MCF 10A (cell line): ENCODE measurements around the gene ELMO3. TPM values are rescaled to one million over a fixed set of nuclear protein-coding genes. Genes with fewer than 3 reads are reported as not detected.
A peak's percentile ranks its signal among the peaks of the same experiment; 100 is the strongest.

Experiments used
- BruUV-seq: library from RNA; stranded (reverse); fragments of 400-500 nt; replicated peaks from 2 replicates; lab custom pipeline; 2021; lab: Mats Ljungman, UMichigan
- CTCF ChIA-PET: fragments of 300-600 bp; sonication (Branson Sonifier 250); formaldehyde crosslinking; extraction: SDS; loops from one replicate; lab custom pipeline; 2021; ENCODE audit warnings: antibody characterized with exemption, inconsistent platforms; lab: Yijun Ruan, JAX
- POLR2A ChIA-PET: fragments of 300-600, 350-650 bp; sonication (Branson Sonifier 250); formaldehyde crosslinking; extraction: SDS; loops from one replicate; lab custom pipeline; 2020; ENCODE audit warnings: antibody characterized with exemption, inconsistent platforms; lab: Yijun Ruan, JAX
- DNase-seq: peaks from one replicate; pipeline ENCODE4 v3.0.0-alpha.2; 2018; ENCODE audit not compliant: unreplicated experiment
- H3K27ac Mint-ChIP-seq: one replicate; pipeline ENCODE4 v1.8.0; 2022; ENCODE audit warnings: mild to moderate bottlenecking, low read depth, mixed read lengths; ENCODE audit not compliant: unreplicated experiment
- H3K27me3 Mint-ChIP-seq: one replicate; pipeline ENCODE4 v1.8.0; 2022; ENCODE audit warnings: mixed read lengths; ENCODE audit not compliant: insufficient read depth, unreplicated experiment
- H3K36me3 Mint-ChIP-seq: one replicate; pipeline ENCODE4 v1.8.0; 2022; ENCODE audit warnings: mild to moderate bottlenecking, moderate library complexity, mixed read lengths; ENCODE audit not compliant: insufficient read depth, unreplicated experiment
- H3K4me1 Mint-ChIP-seq: one replicate; pipeline ENCODE4 v1.8.0; 2022; ENCODE audit warnings: mixed read lengths; ENCODE audit not compliant: insufficient read depth, unreplicated experiment
- H3K4me3 Mint-ChIP-seq: one replicate; pipeline ENCODE4 v1.8.0; 2022; ENCODE audit warnings: mild to moderate bottlenecking, moderate library complexity, mixed read lengths; ENCODE audit not compliant: unreplicated experiment
- H3K9me3 Mint-ChIP-seq: one replicate; pipeline ENCODE4 v1.8.0; 2022; ENCODE audit warnings: mixed read lengths; ENCODE audit not compliant: unreplicated experiment
- intact Hi-C: fragments of 100-400 bp; cut with micrococcal nuclease; formaldehyde crosslinking; loops from 2 replicates; pipeline ENCODE4 v1.14.1; 2022
- total RNA-seq: library from RNA; stranded (reverse); gene quantifications from 2 replicates; pipeline ENCODE4 v1.2.3, GENCODE V29; 2022
- TF ChIP-seq, protein P1 (sequence below): fragments of 200-600 bp; IDR thresholded peaks from one replicate; pipeline ENCODE4 v1.8.0; 2022; ENCODE audit warnings: antibody characterized with exemption, mild to moderate bottlenecking; ENCODE audit not compliant: unreplicated experiment

Gene ELMO3
- total RNA-seq, 1 experiment from 2014 or later: 12.0 TPM

DNA sequence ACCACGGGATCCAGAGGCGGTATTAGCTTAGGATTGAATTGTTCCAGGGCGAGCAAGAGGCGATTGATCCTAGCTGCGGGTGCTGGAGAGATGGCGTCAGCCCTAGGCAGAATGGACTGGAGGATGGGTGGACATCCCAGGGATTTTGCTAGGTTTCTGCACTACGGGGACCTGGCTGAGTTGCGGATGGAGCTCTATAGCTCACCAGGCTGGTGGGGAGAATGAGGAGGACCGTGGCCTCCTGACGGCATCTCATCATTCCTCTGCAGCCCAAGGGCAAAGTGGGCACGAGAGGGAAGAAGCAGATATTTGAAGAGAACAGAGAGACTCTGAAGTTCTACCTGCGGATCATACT lies 28.6 kb downstream of the ELMO3 start:
- Mint-ChIP-seq H3K9me3 (no peaks in the 10 kb centered on the region), H3K4me1 (peaks cover 21% of the 10 kb centered on the region), H3K4me3 (peak overlapping the region; percentile 99), H3K27me3 (no peaks in the 10 kb centered on the region), H3K36me3 (peaks cover 40% of the 10 kb centered on the region), H3K27ac (peak overlapping the region; percentile 99)
- CTCF ChIA-PET: interaction anchor here (0.6 to 3.1 kb wide), 17 partner anchors 9 to 407 kb away, joined by 3 to 16 read pairs (median 4); partner anchors contain the start of gene E2F4
- POLR2A ChIA-PET: interaction anchor here (0.6 to 5.2 kb wide), 19 partner anchors 8 to 334 kb away, joined by 3 to 87 read pairs (median 5); partner anchors contain the start of genes ATP6V0D1, CTCF, ELMO3 and FHOD1
- TF ChIP-seq, protein P1, sequence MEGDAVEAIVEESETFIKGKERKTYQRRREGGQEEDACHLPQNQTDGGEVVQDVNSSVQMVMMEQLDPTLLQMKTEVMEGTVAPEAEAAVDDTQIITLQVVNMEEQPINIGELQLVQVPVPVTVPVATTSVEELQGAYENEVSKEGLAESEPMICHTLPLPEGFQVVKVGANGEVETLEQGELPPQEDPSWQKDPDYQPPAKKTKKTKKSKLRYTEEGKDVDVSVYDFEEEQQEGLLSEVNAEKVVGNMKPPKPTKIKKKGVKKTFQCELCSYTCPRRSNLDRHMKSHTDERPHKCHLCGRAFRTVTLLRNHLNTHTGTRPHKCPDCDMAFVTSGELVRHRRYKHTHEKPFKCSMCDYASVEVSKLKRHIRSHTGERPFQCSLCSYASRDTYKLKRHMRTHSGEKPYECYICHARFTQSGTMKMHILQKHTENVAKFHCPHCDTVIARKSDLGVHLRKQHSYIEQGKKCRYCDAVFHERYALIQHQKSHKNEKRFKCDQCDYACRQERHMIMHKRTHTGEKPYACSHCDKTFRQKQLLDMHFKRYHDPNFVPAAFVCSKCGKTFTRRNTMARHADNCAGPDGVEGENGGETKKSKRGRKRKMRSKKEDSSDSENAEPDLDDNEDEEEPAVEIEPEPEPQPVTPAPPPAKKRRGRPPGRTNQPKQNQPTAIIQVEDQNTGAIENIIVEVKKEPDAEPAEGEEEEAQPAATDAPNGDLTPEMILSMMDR: no peak
- BruUV-seq: no TSS peak
- no peak for DNase-seq
- intact Hi-C loops: loop anchor here (2.0 kb wide), 2 partner anchors 19 to 29 kb away; partner anchors contain the start of genes ELMO3 and FHOD1

GRCh38 chr16:67228034-67228785 lies 29.3 kb downstream of the ELMO3 start:
- Mint-ChIP-seq H3K4me1 (peaks cover 21% of the 10 kb centered on the region), H3K27ac (peak overlapping the region; percentile 99), H3K36me3 (peaks cover 44% of the 10 kb centered on the region), H3K4me3 (peak overlapping the region; percentile 99), H3K9me3 (no peaks in the 10 kb centered on the region), H3K27me3 (no peaks in the 10 kb centered on the region)
- DNase-seq: no peak
- intact Hi-C loops: no loop called here
- ChIA-PET POLR2A (interaction anchor here (0.6 to 5.2 kb wide), 13 partner anchors 10 to 333 kb away, joined by 3 to 87 read pairs (median 6); partner anchors contain the start of genes ATP6V0D1, CTCF, FHOD1 and MATCAP1), CTCF (interaction anchor here (0.6 to 3.1 kb wide), 12 partner anchors 8 to 210 kb away, joined by 3 to 16 read pairs (median 4); partner anchors contain the start of gene E2F4)
- TF ChIP-seq, protein P1: no peak
- BruUV-seq: no TSS peak

DNA sequence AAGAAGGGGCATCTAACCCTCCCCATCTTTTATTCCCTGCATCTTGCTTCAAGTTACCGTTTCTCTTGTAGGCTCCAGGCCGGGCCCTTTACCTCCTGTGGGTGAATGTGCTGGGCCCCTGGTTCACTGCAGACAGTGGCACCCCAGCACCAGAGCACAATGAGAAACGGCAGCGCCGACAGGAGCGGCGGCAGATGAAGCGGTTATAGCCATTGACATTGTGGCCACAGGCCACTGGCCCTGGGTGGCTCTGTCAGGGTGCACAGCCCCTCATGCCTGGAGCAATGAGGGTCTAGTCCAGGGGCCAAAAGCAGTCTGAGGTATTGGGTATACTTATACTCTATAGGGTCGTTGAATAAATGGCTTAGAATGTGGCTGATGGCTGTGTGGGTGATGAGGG lies 30.0 kb downstream of the ELMO3 start:
- no TSS peak for BruUV-seq
- no peaks in the 10 kb centered on the region for H3K9me3 Mint-ChIP-seq
- peaks cover 47% of the 10 kb centered on the region for H3K36me3 Mint-ChIP-seq
- TF ChIP-seq, protein P1: no peak
- intact Hi-C loops: no loop called here
- POLR2A ChIA-PET: interaction anchor here (0.6 to 4.9 kb wide), 5 partner anchors 9 to 333 kb away, joined by 4 to 87 read pairs (median 4); no protein-coding TSS in a partner anchor
- no peak overlapping the region for H3K27ac Mint-ChIP-seq
- no peaks in the 10 kb centered on the region for H3K27me3 Mint-ChIP-seq
- peak overlapping the region; percentile 99 for H3K4me3 Mint-ChIP-seq
- no peak for DNase-seq
- H3K4me1 Mint-ChIP-seq: peaks cover 21% of the 10 kb centered on the region
- CTCF ChIA-PET: interaction anchor here (2.0 to 2.4 kb wide), 2 partner anchors 15 to 18 kb away, joined by 9 to 16 read pairs; no protein-coding TSS in a partner anchor
